Measurements from ENCODE around the gene BRI3BP. TPM values are rescaled to one million over a fixed set of nuclear protein-coding genes. Genes with fewer than 3 reads are reported as not detected.

BRI3BP gene
- total and polyA plus RNA-seq, 9 of the 15 experiments (the other 6 are each of a cell fraction or from before 2014, with no cell fraction given) = 12.3 to 25.0 (median 16.6) TPM

DNA sequence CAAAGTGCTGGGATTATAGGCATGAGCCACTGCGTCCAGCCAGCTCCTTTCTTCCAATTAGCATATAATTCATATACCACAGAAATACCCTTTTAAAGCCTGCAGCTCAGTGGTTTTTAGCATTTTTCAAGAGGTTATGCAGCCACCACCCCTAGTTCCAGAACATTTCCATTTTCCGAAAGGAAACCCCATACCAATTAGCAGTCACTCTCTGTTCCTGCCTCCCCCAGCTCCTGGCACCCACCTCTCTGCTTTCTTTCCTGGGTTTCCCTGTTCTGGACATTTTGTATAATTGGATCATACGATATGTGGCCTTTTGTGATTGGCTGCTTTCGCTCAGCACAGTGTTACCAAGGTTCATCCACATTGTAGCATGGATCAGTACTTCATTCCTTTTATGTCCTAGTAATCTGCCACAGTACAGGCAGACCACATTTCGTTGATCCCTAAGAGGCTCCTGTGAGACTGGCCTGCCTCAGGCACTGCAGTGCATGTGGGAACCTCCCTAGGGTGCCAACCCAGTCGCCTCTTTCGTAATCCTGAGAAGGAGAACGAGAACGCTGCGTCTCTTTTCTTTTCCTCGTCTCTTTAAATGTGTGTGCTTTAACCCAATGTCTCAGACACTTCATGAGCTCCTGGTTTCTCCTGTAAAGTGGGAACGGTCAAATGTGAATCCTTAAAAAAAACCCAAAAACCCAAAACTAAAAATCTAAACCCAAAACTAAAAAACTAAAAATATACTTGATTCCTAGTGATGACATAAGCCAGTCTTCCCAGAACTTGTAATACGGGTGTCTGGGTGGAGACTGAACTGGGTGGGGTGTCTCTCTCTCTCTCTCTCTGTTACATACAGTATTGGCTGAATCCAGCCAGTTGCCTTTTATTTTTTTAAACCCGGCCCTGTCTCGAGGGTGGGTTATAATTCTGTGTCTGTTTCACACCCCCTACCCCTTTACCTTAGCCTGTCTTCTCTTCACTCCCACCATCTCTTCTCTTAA lies 86.5 kb downstream of the BRI3BP start:
- Histone ChIP-seq H3K9ac (ENCODE audit: insufficient read depth in 1 of 2, low read depth in 2 of 2, low read length in 2 of 2) (no peak overlapping the region), H3K36me3 (ENCODE audit: control insufficient read depth, insufficient read depth, low read length) (peaks cover 16% of the 10 kb centered on the region; the same call in 2 of the 3 replicates), H3K4me3 (no peak overlapping the region), H3K4me2 (ENCODE audit: insufficient read depth, low read length) (no peak overlapping the region), H3K27ac (ENCODE audit: extremely low read depth, low read depth, low read length) (no peak overlapping the region), H3K9me3 (replicated peaks; ENCODE audit: control insufficient read depth, insufficient read depth, low read depth, low read length) (no peaks in the 10 kb centered on the region), H2AFZ (ENCODE audit: low read depth, low read length) (peak overlapping the region; percentile 47; the same call in 1 of the 2 replicates), H3K4me1 (replicated peaks in 1 of 2; ENCODE audit: control insufficient read depth in 2 of 2, insufficient read depth in 2 of 2, low read length in 2 of 2) (no peaks in the 10 kb centered on the region; a peak in 1 of 5 replicates), H3K9me1 (ENCODE audit: control insufficient read depth, insufficient read depth, low read length) (no peaks in the 10 kb centered on the region), H3K27me3 (ENCODE audit: control insufficient read depth in 2 of 2, insufficient read depth in 2 of 2, low read length in 2 of 2) (no peaks in the 10 kb centered on the region), H4K20me1 (replicated peaks; ENCODE audit: control insufficient read depth, insufficient read depth, low read length) (no peaks in the 10 kb centered on the region), H3K79me2 (ENCODE audit: control insufficient read depth, insufficient read depth, low read length) (no peaks in the 10 kb centered on the region)
- in situ Hi-C loops (cut with MboI) (no loop called here), intact Hi-C loops (cut with micrococcal nuclease) (no loop called here)
- TF ChIP-seq ZNF79 (CRISPR knock-in tag; IDR thresholded peaks at IDR 0.05; ENCODE audit: low read depth) (no peak), CEBPB (tag; IDR thresholded peaks at IDR 0.05) (peak; percentile 22; the same call in 1 of the 2 replicates), SMAD4 (CRISPR knock-in tag; conservative IDR thresholded peaks at IDR 0.05) (0 out of 2 replicates have a peak, but pooled peaks have one; percentile 16)
- TF ChIP-seq, protein P1, sequence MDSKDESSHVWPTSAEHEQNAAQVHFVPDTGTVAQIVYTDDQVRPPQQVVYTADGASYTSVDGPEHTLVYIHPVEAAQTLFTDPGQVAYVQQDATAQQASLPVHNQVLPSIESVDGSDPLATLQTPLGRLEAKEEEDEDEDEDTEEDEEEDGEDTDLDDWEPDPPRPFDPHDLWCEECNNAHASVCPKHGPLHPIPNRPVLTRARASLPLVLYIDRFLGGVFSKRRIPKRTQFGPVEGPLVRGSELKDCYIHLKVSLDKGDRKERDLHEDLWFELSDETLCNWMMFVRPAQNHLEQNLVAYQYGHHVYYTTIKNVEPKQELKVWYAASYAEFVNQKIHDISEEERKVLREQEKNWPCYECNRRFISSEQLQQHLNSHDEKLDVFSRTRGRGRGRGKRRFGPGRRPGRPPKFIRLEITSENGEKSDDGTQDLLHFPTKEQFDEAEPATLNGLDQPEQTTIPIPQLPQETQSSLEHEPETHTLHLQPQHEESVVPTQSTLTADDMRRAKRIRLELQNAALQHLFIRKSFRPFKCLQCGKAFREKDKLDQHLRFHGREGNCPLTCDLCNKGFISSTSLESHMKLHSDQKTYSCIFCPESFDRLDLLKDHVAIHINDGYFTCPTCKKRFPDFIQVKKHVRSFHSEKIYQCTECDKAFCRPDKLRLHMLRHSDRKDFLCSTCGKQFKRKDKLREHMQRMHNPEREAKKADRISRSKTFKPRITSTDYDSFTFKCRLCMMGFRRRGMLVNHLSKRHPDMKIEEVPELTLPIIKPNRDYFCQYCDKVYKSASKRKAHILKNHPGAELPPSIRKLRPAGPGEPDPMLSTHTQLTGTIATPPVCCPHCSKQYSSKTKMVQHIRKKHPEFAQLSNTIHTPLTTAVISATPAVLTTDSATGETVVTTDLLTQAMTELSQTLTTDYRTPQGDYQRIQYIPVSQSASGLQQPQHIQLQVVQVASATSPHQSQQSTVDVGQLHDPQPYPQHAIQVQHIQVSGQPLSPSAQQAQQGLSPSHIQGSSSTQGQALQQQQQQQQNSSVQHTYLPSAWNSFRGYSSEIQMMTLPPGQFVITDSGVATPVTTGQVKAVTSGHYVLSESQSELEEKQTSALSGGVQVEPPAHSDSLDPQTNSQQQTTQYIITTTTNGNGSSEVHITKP (IDR thresholded peaks at IDR 0.05; ENCODE audit: partially characterized antibody) = peak; percentile 31
- TF ChIP-seq, protein P2, sequence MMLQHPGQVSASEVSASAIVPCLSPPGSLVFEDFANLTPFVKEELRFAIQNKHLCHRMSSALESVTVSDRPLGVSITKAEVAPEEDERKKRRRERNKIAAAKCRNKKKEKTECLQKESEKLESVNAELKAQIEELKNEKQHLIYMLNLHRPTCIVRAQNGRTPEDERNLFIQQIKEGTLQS (IDR thresholded peaks at IDR 0.05) = peak; percentile 24; the same call in 1 of the 2 replicates
- TF ChIP-seq, protein P2 (CRISPR knock-in tag; conservative IDR thresholded peaks at IDR 0.05) = no peak
- no peak for FAIRE-seq
- 51% methylated on average over 15 of the region's 15 CpGs for WGBS (ENCODE audit: insufficient coverage, low coverage, missing lambda C conversion rate)
- ChIA-PET CTCF (ENCODE audit: low intra/inter-chr PET ratio) (no interaction called here), POLR2A (interaction anchor here (1.2 kb wide), 2 partner anchors 10 to 166 kb away, joined by 4 to 5 read pairs; partner anchors contain the start of gene UBC)
- DNase-seq (ENCODE audit: extremely low read depth in 1 of 4, low spot score in 3 of 4) = no peak
- ATAC-seq = peak; percentile 76
- no TSS peak for BruUV-seq (replicated peaks)

Small RNA genes within 50 kb of the gene (small RNA-seq; reads per million reads assigned to genes)
- not detected for gene AC122688.1

Other genes starting within 250 kb of the BRI3BP start
- gene SCARB1, start 129.8 kb upstream of the BRI3BP start, total RNA-seq (2014; rRNA removed) = 52.8 and 83.0 TPM in 2 replicates
- gene SCARB1, start 129.8 kb upstream of the BRI3BP start, total RNA-seq (2014; rRNA removed; fragmentation: Illumina TruSeq; extraction: Trizol) = 30.9 and 38.4 TPM in 2 replicates
- 36.0 and 38.7 TPM in 2 replicates for gene SCARB1, start 129.8 kb upstream of the BRI3BP start, total RNA-seq (2015; rRNA removed; fragmentation: Illumina TruSeq; extraction: Trizol)
- gene SCARB1, start 129.8 kb upstream of the BRI3BP start, total RNA-seq (2021) = 148 and 157 TPM in 2 replicates
- 81.9 and 168 TPM in 2 replicates for gene SCARB1, start 129.8 kb upstream of the BRI3BP start, polyA plus RNA-seq (2011; rRNA removed)
- gene SCARB1, start 129.8 kb upstream of the BRI3BP start, polyA plus RNA-seq (2014; fragmentation: Illumina TruSeq; extraction: Trizol) = 143 and 152 TPM in 2 replicates
- 1 to 10 TPM in 1 of 2 experiments, under 1 TPM in 1; 0.56 to 4.7 TPM for gene SCARB1, start 129.8 kb upstream of the BRI3BP start, polyA plus RNA-seq (2014; fragmentation: Nextera tagmentation; extraction: Ambion mirVana)
- gene SCARB1, start 129.8 kb upstream of the BRI3BP start, polyA plus RNA-seq (2014; rRNA removed) = 79.2 and 92.6 TPM in 2 replicates
- 717 and 744 TPM in 2 replicates for gene UBC, start 79.0 kb upstream of the BRI3BP start, total RNA-seq (2014; rRNA removed)
- 771 and 813 TPM in 2 replicates for gene UBC, start 79.0 kb upstream of the BRI3BP start, total RNA-seq (2014; rRNA removed; fragmentation: Illumina TruSeq; extraction: Trizol)
- gene UBC, start 79.0 kb upstream of the BRI3BP start, total RNA-seq (2015; rRNA removed; fragmentation: Illumina TruSeq; extraction: Trizol) = 795 and 812 TPM in 2 replicates
- gene UBC, start 79.0 kb upstream of the BRI3BP start, total RNA-seq (2021) = 697 and 765 TPM in 2 replicates
- 1,118 and 1,197 TPM in 2 replicates for gene UBC, start 79.0 kb upstream of the BRI3BP start, polyA plus RNA-seq (2011; rRNA removed)
- gene UBC, start 79.0 kb upstream of the BRI3BP start, polyA plus RNA-seq (2014; fragmentation: Illumina TruSeq; extraction: Trizol) = 825 and 860 TPM in 2 replicates
- 1,000 to 10,000 TPM in 1 of 2 experiments, 100 to 1,000 TPM in 1; 927 to 1,153 TPM for gene UBC, start 79.0 kb upstream of the BRI3BP start, polyA plus RNA-seq (2014; fragmentation: Nextera tagmentation; extraction: Ambion mirVana)
- 533 and 624 TPM in 2 replicates for gene UBC, start 79.0 kb upstream of the BRI3BP start, polyA plus RNA-seq (2014; rRNA removed)
- 35.0 and 42.2 TPM in 2 replicates for gene DHX37, start 4.5 kb upstream of the BRI3BP start, total RNA-seq (2014; rRNA removed)
- gene DHX37, start 4.5 kb upstream of the BRI3BP start, total RNA-seq (2014; rRNA removed; fragmentation: Illumina TruSeq; extraction: Trizol) = 8.4 and 9.7 TPM in 2 replicates
- 22.7 and 25.4 TPM in 2 replicates for gene DHX37, start 4.5 kb upstream of the BRI3BP start, total RNA-seq (2015; rRNA removed; fragmentation: Illumina TruSeq; extraction: Trizol)
- 44.8 and 49.5 TPM in 2 replicates for gene DHX37, start 4.5 kb upstream of the BRI3BP start, total RNA-seq (2021)
- 6.7 and 12.1 TPM in 2 replicates for gene DHX37, start 4.5 kb upstream of the BRI3BP start, polyA plus RNA-seq (2011; rRNA removed)
- 17.5 and 24.1 TPM in 2 replicates for gene DHX37, start 4.5 kb upstream of the BRI3BP start, polyA plus RNA-seq (2014; fragmentation: Illumina TruSeq; extraction: Trizol)
- under 1 TPM; 0.14 to 0.27 TPM for gene DHX37, start 4.5 kb upstream of the BRI3BP start, polyA plus RNA-seq (2014; fragmentation: Nextera tagmentation; extraction: Ambion mirVana)
- gene DHX37, start 4.5 kb upstream of the BRI3BP start, polyA plus RNA-seq (2014; rRNA removed) = 24.8 and 25.6 TPM in 2 replicates
- 5.9 and 8.0 TPM in 2 replicates for gene AACS, start 71.8 kb downstream of the BRI3BP start, total RNA-seq (2014; rRNA removed)
- 4.3 and 5.5 TPM in 2 replicates for gene AACS, start 71.8 kb downstream of the BRI3BP start, total RNA-seq (2014; rRNA removed; fragmentation: Illumina TruSeq; extraction: Trizol)
- gene AACS, start 71.8 kb downstream of the BRI3BP start, total RNA-seq (2015; rRNA removed; fragmentation: Illumina TruSeq; extraction: Trizol) = 4.9 and 6.0 TPM in 2 replicates
- gene AACS, start 71.8 kb downstream of the BRI3BP start, total RNA-seq (2021) = 13.0 and 13.5 TPM in 2 replicates
- gene AACS, start 71.8 kb downstream of the BRI3BP start, polyA plus RNA-seq (2011; rRNA removed) = 5.5 and 6.3 TPM in 2 replicates
- 6.2 and 7.5 TPM in 2 replicates for gene AACS, start 71.8 kb downstream of the BRI3BP start, polyA plus RNA-seq (2014; fragmentation: Illumina TruSeq; extraction: Trizol)
- 1 to 10 TPM; 2.4 TPM for gene AACS, start 71.8 kb downstream of the BRI3BP start, polyA plus RNA-seq (2014; fragmentation: Nextera tagmentation; extraction: Ambion mirVana)
- 6.7 and 8.0 TPM in 2 replicates for gene AACS, start 71.8 kb downstream of the BRI3BP start, polyA plus RNA-seq (2014; rRNA removed)
- gene TMEM132B, start 192.7 kb downstream of the BRI3BP start, total RNA-seq (2014; rRNA removed) = not detected in 2 replicates
- gene TMEM132B, start 192.7 kb downstream of the BRI3BP start, total RNA-seq (2014; rRNA removed; fragmentation: Illumina TruSeq; extraction: Trizol) = 0.04 TPM in 1 of 2 replicates, not detected in the other
- gene TMEM132B, start 192.7 kb downstream of the BRI3BP start, total RNA-seq (2015; rRNA removed; fragmentation: Illumina TruSeq; extraction: Trizol) = 0.07 TPM in 1 of 2 replicates, not detected in the other
- gene TMEM132B, start 192.7 kb downstream of the BRI3BP start, total RNA-seq (2021) = 0.18 TPM in 1 of 2 replicates, not detected in the other
- 0.01 TPM in 1 of 2 replicates, not detected in the other for gene TMEM132B, start 192.7 kb downstream of the BRI3BP start, polyA plus RNA-seq (2011; rRNA removed)
- gene TMEM132B, start 192.7 kb downstream of the BRI3BP start, polyA plus RNA-seq (2014; fragmentation: Illumina TruSeq; extraction: Trizol) = 0.13 TPM in 1 of 2 replicates, not detected in the other
- not detected for gene TMEM132B, start 192.7 kb downstream of the BRI3BP start, polyA plus RNA-seq (2014; fragmentation: Nextera tagmentation; extraction: Ambion mirVana)
- gene TMEM132B, start 192.7 kb downstream of the BRI3BP start, polyA plus RNA-seq (2014; rRNA removed) = not detected in 2 replicates